Left lobe of liver (tissue), 2 donors: ENCODE data around the gene EYS. TPM values are rescaled to one million over a fixed set of nuclear protein-coding genes. Genes with fewer than 3 reads are reported as not detected.
"Not testable (repeated sequence)": the region's sequence is repeated elsewhere in the genome, so short reads cannot be mapped to it uniquely, and the experiment has no call there.

Source experiments
- ATAC-seq: fragments of 200-7000 bp; cut with Tn5 transposase; one replicate; pipeline ENCODE4 v1.9.1; 2020; ENCODE audit warnings: mild to moderate bottlenecking, moderate library complexity
- DNase-seq: peaks from one replicate; pipeline ENCODE4 v3.0.0-alpha.2; 2020; ENCODE audit warnings: low spot score
- total RNA-seq: library from RNA; stranded (reverse); gene quantifications from one replicate; pipeline ENCODE4 v1.2.1, GENCODE V29; 2021
- donor health status: DM: no; HTN: no; CAD: no; lungs with moderate emphysema.
- donor health status: DM: no; HTN: yes; CAD: no.

Gene EYS
- total RNA-seq, 1 donor from 2014 or later, result 1.3 TPM

DNA sequence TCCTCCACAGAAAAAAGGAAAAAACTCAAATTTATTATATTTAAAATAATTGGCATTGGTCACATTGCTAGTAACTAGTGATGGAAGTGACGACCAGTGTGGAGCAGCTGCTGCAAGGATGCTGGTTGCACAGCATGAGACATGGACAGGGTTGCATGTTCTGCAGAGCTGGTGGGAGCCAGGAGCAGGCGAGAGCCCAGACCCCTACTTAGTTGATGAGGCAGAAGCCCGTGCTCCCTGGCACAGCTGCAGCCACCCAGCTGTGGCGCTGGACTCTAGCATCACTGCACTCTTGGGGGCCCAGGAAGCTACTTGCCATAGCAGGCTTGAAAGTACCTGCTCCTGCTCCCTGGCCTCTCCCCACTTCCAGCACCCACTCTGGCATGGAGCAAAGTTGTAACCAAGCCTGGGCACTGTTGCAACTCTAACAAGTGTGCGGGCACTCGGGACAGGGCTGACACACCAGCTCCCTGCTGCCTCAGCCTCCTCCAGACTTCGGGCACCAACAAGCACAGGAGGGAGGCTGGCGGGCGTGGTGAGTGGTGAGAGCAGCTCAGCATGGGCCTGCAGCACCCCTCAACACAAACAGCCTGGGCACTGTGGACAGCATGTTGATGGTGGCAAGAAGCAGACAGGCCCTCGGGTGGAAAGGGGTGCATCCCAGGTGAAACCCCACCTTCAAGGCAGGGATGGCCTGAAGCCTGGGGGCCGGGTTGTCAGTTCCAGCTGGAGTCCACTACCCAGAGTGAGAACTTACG, 69.6 kb downstream of the EYS start:
- DNase-seq (no peak), ATAC-seq (no peak)

DNA sequence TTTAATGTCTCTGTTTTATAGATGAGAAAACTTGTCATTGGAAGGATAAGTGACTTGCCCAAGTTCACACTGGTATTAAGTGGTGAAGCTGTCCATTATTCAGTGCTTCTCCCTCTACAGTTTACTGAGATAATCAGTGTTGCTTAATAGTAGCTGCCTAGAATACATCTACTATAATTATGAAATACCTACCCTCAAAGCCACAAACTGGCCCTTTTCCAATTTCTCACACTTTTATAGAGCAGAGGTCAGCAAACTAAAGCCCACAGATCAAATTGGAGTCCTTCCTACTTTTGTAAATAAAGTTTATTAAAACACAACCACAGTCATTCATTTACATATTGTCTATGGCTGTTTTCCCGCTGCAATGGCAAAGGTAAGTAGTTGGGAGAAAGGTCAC, 73.5 kb downstream of the EYS start:
- ATAC-seq, result no peak
- DNase-seq, result no peak

DNA sequence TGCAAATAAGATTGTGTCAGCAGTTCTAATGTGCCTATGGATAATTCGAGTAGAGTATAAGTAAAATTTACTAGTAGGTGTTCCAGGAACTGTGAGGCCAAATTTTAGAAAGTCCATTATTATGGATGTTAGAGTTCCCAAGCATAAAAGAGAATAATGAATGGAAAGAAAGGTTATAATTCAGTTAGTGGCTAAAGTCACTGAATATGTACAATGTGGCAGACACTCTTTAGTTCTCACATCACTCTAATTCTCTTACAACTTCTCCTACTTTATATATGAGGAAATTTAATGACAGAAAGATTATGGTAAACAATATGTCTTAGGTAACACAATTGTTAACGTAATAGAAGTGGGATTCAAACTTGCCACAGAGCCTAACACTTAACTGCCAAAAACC, 75.3 kb downstream of the EYS start:
- no peak for DNase-seq
- no peak for ATAC-seq

DNA sequence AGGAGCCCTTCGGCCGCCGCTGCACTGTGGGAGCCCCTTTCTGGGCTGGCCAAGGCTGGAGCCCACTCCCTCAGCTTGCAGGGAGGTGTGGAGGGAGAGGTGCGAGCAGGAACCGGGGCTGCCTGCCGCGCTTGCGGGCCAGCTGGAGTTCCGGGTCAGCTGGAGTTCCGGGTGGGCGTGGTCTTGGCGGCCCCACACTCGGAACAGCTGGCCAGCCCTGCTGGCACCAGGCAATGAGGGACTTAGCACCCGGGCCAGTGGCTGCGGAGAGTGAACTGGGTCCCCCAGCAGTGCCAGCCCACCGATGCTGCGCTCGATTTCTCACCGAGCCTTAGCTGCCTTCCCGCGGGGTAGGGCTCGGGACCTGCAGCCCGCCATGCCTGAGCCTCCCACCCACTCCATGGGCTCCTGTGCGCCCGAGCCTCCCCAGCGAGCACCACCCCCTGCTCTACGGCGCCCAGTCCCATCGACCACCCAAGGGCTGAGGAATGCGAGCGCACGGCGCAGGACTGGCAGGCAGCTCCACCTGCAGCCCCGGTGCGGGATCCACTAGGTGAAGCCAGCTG, 79.5 kb downstream of the EYS start:
- ATAC-seq, DNase-seq: not testable (repeated sequence)

DNA sequence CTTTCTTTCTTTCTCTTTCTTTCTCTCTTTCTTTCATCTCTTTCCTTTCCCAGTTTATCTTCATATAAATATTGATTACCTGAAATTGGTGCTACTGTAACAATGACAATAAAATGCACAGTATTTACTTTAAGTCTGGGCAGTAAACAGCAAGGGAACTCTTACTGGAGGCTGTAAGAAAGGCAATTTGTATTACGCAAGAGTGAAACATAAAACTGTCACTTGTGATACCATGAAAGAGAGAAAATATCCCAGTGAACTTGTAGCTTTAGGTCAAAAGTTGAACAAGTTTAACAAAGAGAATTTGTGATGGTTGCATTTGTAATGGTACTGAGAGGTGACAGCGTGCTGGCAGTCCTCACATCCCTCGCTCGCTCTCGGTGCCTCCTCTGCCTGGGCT, 80.0 kb downstream of the EYS start:
- DNase-seq (no peak), ATAC-seq (no peak)

DNA sequence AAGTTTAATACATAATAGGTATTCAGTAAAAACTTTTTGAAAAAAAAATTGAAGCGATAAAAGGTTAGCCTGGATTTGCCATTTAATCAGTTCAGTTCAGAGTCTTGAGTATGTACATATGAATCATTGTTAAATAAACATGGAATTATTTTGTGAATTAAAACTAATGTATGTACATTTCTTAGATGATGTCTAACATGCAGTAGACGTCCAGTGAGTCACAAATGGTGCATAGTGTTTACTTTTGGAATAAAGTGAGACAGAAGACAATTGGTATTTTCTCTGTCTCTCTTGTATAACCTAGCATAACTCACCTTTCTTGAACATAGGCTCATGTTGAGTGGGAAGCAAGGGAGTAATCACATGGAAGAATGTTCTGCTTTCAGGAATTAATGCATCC, 83.5 kb downstream of the EYS start:
- DNase-seq (no peak), ATAC-seq (no peak)

DNA sequence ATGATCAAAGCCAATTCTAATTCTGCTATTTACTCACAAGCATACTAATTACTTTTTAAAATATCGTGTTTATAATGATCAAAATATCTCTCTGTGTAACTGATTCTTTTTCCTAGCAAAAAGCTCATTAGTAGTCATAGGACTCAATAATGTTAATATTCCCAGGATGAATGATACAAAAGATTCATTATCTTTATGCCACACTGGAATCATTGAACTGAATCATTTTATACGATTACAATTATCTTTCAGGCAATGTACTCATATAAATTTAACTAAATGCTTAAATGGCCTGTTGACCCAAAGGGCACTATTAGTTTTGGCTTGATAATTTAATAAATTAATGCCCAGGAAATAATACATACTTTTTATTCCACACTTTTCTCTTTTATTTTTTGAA, 96.3 kb downstream of the EYS start:
- ATAC-seq (no peak), DNase-seq (no peak)

DNA sequence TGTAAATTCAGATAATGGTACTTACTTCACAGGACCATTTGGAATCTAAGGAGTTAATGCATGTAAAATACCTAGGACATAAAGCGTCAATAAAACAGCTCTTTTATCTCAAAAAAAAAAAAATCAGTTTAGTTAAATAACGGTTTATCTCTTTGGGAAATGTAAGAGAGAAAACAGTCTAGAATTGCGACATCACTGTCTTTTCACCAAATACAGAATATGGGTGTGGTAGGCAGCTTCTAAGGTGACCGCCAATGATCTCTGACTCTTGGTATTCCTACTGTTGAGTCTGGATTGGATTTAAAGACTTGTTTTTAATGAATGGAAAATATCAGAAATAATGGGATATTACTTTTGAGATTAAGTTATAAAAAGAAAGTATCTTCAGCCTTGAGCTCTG, 111.5 kb downstream of the EYS start:
- DNase-seq (no peak), ATAC-seq (no peak)

DNA sequence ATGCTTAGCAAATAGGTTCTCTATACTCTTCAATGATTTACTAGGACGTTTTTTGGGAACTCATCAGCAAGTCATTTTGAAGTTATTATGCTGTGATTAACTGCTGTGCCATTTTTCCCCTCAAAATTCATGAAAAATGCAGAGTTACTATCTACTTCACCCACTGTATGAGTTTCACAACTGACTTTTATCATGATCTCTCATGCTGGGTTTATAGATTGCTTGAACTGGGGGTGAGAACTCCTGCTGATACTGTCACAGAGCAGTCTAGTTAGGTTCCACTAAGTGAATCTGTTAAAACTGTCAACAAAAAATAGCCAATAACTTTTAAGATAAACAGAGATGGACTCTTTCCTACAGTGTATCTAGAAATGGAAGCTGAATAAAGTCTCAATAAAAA, 136.7 kb downstream of the EYS start:
- ATAC-seq, result no peak

DNA sequence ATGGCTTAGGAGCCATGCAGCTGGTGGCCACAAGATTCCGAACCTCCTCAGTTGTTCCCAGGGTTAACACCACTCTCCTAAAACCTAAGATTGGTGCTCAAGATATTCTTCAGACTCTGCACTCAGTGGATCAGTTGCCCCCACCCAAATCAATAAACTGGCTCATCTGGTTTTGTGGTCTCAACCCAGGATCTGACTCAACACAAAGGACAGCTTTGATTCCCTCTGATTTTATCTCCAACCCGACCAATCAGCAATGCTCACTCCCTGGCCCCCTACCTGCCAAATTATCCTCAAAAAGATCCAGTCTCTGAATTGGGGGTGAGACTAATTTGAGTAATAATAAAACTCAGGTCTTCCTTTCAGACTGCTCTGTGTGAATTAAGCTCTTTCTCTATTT, 137.5 kb downstream of the EYS start:
- ATAC-seq, result no peak
- DNase-seq, result no peak

More for the DNA sequence above, 136.7 kb downstream of the EYS start:
- DNase-seq, result no peak

DNA sequence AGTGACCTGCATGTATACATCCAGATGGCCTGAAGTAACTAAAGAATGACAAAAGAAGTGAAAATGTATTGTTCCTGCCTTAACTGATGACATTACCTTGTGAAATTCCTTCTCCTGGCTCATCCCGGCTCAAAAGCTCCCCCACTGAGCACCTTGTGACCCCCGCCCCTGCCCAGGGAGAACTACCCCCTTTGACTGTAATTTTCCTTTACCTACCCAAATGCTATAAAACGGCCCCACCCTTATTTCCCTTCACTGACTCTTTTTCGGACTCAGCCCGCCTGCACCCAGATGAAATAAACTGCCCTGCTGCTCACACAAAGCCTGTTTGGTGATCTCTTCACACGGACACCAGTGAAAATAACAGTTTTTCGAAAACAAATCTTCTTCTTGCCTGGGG, 138.0 kb downstream of the EYS start:
- not testable (repeated sequence) for ATAC-seq, DNase-seq

DNA sequence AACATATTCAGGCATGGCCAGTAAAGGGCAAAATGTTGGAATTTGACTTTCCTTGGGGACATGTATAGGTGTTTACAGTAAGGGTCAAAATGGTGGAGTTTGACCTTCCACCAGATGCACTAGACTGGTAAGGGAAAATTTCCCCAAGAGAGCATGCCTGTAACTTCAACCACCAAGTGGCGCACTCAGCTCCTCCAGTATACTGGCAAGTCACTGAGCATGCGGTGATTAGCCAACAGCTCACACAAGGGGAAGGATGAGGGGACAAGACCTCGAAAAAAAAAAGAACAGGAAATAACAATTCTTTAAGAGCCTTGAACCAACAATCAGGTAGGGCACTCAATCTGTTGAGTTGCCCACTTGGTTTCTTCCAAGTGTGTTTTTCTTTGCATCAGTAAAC, 140.9 kb downstream of the EYS start:
- no peak for ATAC-seq
- no peak for DNase-seq

DNA sequence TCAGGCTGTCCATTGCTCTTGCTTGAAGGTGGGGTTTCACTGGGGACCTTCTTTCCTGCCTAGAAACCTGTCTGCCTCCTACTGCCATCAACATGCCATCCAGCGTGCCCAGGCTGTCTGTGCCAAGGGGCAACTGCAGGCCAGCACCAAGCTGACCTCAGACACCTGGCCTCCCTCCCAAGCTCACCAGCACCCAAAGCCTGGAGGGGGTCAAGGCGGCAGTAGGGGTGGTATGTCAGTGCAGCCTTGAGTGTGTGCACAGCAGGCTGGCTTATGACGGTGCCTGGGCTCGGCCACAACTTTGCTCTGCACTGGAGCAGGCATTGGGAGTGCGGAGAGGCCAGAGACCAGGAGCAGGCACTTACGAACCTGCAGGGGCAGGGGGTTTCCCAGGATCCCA, 149.0 kb downstream of the EYS start:
- ATAC-seq, result no peak
- DNase-seq, result no peak

DNA sequence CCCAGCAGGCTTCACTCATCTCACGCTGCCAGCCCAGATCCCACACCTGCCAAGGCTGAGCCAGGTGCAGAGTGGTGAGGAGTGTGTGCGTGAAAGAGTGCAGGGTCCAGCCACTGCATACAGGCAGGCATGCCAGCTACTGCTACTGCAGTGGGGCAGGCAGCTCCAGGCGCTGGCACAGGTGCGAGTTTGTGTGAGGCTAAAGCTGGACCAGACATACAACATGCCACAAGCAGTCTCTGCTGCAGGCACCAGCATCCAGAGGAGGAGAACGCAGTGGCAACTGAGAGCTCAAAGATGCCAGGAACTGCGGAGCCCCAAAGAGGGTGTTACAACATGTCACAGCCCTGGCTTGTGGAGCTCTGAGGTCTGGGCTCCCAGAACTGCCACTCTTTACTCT, 149.8 kb downstream of the EYS start:
- no peak for ATAC-seq
- DNase-seq, result no peak

DNA sequence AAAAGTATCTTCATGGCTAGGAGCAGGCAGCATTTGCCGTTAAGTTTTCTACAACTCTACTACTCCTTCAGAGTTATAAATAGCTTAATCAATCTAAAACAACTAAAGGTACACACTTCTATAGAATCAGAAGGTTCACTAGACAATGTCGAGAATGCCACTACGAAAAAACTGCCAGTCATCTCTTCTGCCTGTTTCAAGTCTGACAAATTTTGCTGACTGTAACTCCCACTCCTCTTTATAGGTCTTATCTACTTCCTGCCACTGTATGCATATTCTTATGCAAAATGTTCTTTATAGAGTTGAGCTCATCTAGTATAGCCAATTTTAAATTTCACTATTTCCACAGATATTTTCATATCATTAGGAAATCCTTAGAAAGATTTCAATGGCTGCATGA, 160.1 kb downstream of the EYS start:
- no peak for DNase-seq
- no peak for ATAC-seq

DNA sequence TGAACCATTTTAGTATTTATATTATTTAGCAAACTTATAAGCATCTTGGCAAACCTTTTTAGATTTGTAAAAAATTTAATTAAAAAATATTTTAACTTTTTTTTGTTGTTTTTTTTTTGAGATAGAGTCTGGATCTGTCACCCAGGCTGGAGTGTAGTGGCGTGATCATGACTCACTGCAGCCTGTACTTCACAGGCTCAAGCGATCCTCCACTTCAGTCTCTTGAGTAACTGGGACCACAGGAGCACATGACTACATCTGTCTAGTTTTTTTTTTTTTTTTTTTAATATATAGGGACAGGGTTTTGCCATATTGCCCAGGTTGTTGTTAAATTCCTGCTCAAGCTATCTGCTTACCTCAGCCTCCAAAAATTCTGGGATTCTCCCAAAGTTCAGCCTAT, 161.1 kb downstream of the EYS start:
- DNase-seq, result no peak
- ATAC-seq, result no peak

DNA sequence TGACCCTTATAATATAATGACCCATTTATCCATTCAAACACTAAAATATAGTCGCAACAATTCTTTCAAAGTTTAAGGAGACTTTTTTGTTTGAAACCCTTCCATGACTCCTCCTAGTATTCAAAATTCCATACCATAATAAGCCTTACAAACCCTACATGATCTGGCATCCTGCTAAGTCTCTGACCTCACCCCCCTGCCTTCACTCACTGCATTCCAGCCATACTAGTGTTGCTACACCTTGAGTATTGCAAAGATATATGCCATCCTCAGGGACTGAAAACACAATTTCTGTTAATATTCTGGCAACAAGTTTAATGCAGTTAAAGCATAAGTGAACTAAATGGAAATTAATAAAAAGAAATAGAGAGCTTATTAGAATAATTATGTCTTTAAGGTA, 168.4 kb downstream of the EYS start:
- DNase-seq (no peak), ATAC-seq (no peak)

DNA sequence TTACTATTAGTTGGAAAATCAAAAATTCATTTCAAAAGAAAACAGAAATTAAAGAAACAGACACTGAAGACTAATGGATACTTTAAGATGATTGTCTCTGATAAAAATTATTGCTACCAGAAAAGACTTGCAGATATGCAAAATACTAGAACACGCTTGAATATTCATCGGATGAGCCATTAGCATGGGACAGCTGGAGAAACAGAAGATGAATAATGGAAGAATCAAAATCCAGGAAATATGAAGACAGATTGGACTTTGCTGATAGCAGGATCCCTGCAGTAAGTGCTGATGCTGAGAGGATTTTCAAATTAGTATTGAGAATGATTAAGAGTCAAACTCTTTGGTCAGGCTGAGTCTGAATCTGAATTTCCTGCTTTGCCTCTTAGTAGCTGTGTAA, 169.4 kb downstream of the EYS start:
- DNase-seq (no peak), ATAC-seq (no peak)

DNA sequence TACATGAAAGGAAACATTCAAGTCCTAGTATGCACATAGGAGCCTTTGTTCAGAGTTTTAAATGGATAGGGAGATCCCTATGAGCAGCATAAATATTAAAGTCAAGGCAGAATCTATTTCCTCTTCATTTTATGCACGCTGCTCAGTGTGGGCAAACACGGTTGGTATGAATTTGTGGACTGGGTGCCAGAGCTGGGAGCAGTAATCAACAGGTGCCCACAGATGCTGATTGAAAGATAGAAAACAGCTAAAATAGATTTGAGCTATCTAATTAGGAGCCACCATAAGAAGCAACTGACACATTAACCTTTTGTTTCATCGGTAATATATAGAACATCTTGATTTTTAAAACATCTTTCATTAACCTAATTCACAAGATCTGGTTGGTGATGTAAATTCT, 175.5 kb downstream of the EYS start:
- ATAC-seq (no peak), DNase-seq (no peak)

DNA sequence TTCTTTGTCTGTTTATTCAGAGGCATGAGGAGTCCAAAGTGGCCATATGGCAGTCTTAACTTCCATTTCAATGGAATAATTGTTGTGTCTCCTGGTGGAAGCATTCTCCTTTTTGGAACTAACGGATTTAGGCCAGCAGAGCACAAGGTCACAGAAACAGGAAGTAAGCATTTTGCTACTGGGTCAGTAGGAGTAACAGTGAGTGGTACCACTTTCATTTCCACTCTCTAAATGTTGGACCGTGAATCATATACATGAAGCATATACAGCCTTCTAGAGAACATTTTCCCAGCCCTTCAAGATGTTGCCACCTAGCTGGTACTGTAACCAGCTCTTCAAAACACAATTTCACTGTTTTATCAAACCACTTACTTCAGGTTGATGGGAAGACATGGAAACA, 182.8 kb downstream of the EYS start:
- no peak for DNase-seq
- no peak for ATAC-seq

DNA sequence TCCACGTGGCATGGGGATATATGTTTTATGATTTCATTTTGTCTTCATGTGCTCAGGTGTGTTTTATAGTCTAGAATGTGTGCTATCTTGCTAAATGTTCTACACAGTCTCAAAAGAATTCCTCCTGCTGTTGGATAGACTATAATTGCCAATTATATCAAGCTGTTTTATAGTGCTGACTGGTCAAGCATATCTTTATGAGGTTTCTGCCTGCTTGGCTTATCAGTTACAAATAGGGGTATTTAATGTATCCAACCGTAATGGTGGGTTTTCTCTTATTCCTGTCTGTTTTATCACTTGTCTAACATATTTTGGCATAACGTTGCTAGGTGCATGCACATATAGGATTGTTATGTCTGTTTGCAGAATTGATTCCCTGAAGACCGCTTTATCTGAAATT, 201.3 kb downstream of the EYS start:
- ATAC-seq (no peak), DNase-seq (no peak)

DNA sequence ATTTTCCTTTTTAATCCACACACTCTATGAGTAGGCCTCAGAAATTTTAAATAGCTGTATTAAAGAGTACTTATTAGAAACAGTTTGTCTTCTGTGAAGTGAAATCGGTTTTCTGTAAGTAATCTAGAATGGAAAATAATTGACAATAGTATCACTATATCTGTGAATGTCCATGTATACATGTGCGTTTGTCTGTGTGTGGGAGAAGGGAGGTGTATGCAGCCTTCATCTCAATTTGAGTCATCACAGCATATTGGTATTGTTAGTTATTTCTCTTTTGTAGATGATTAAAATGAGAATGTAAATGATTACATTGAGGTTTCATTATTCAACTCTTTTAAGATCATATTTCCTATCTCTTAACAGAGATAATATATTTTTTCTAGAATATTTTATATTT, 206.0 kb downstream of the EYS start:
- no peak for ATAC-seq
- no peak for DNase-seq

DNA sequence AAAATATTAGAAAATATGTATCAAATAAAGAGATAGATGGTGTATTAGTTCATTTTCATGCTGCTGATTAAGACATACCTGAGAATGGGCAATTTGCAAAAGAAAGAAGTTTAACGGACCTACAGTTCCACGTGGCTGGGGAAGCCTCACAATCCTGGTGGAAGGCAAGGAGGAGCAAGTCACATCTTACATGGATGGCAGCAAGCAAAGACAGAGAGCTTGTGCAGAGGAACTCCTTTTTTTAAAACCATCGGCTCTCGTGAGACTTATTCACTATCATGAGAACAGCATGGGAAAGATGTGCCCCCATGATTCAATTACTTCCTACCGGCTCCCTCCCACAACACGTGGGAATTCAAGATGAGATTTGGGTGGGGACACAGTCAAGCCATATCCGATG, 223.4 kb downstream of the EYS start:
- ATAC-seq, DNase-seq: not testable (repeated sequence)
